Keratinocyte (primary cell): ENCODE measurements around the gene TMPRSS2. TPM values are rescaled to one million over a fixed set of nuclear protein-coding genes. Genes with fewer than 3 reads are reported as not detected.

Experiments
- DNase-seq: peaks from one replicate; pipeline ENCODE4 v3.0.0-alpha.2; 2011; ENCODE audit warnings: low read depth, missing footprints, low spot score
- FAIRE-seq: peaks from 2 replicates; lab custom pipeline; 2011; peaks lifted over from hg19 to GRCh38; lab: Jason Lieb, UNC
- H2AFZ ChIP-seq: 2 replicates; pipeline ENCODE4 v1.6.0; 2012; ENCODE audit warnings: low read length, control low read depth, inconsistent platforms; ENCODE audit not compliant: control insufficient read depth
- H3K27ac ChIP-seq: 2 replicates; pipeline ENCODE4 v1.5.1; 2011; ENCODE audit warnings: low read length; ENCODE audit not compliant: control insufficient read depth, insufficient read depth
- H3K27me3 ChIP-seq: 3 replicates; pipeline ENCODE4 v1.6.0; 2011; ENCODE audit warnings: low read length; ENCODE audit not compliant: control insufficient read depth, insufficient read depth; ENCODE audit errors: extremely low read depth
- H3K36me3 ChIP-seq, 2 experiments: 2 replicates in 1 of 2; 3 replicates in 1 of 2; pipeline ENCODE4 v1.5.1; 2011; ENCODE audit warnings: low read length in 2 of 2, mild to moderate bottlenecking in 1 of 2; ENCODE audit not compliant: control insufficient read depth in 2 of 2, insufficient read depth in 2 of 2; ENCODE audit errors: extremely low read depth in 1 of 2
- H3K4me1 ChIP-seq: 3 replicates; pipeline ENCODE4 v1.5.1; 2011; ENCODE audit warnings: low read length; ENCODE audit not compliant: control insufficient read depth, insufficient read depth; ENCODE audit errors: extremely low read depth
- H3K4me2 ChIP-seq: 3 replicates; pipeline ENCODE4 v1.6.0; 2011; ENCODE audit warnings: low read depth, low read length; ENCODE audit not compliant: control insufficient read depth, insufficient read depth; ENCODE audit errors: extremely low read depth
- H3K4me3 ChIP-seq, 3 experiments: fragments of 200-600 bp in 1 of 3; sonication (generic) in 1 of 3; 2 replicates in 2 of 3; 3 replicates in 1 of 3; pipeline ENCODE4 v1.5.1; 2011 to 2016; ENCODE audit warnings: low read length in 3 of 3, mild to moderate bottlenecking in 3 of 3, control low read depth in 2 of 3, inconsistent platforms in 1 of 3, low read depth in 1 of 3, mixed read lengths in 1 of 3, mixed run types in 1 of 3, moderate library complexity in 1 of 3; ENCODE audit not compliant: control insufficient read depth in 2 of 3, insufficient read depth in 2 of 3; ENCODE audit errors: extremely low read depth in 1 of 3
- H3K79me2 ChIP-seq: 2 replicates; pipeline ENCODE4 v1.6.0; 2012; ENCODE audit warnings: low read length; ENCODE audit not compliant: control insufficient read depth, insufficient read depth
- H3K9ac ChIP-seq: 3 replicates; pipeline ENCODE4 v1.6.0; 2011; ENCODE audit warnings: low read length; ENCODE audit not compliant: control insufficient read depth, insufficient read depth; ENCODE audit errors: extremely low read depth
- H3K9me1 ChIP-seq: 3 replicates; pipeline ENCODE4 v1.6.0; 2011; ENCODE audit warnings: low read length; ENCODE audit not compliant: control insufficient read depth, insufficient read depth; ENCODE audit errors: extremely low read depth
- H3K9me3 ChIP-seq: 2 replicates; pipeline ENCODE4 v1.5.1; 2012; ENCODE audit warnings: low read depth, low read length; ENCODE audit not compliant: control insufficient read depth
- H4K20me1 ChIP-seq: 3 replicates; pipeline ENCODE4 v1.6.0; 2011; ENCODE audit warnings: low read length; ENCODE audit not compliant: control insufficient read depth, insufficient read depth; ENCODE audit errors: extremely low read depth
- EZH2 ChIP-seq: IDR thresholded peaks from one replicate; pipeline ENCODE4 v1.6.1; 2012; ENCODE audit warnings: inconsistent platforms, mild to moderate bottlenecking, low read length, moderate library complexity
- dilution Hi-C: fragments of 300-500 bp; cut with MboI; formaldehyde crosslinking; loops from one replicate; pipeline ENCODE4 v1.7.0; 2020; ENCODE audit warnings: low sequenced_read_pairs; ENCODE audit not compliant: extremely low pct_ligation_motif_present
- polyA plus RNA-seq, 5 experiments: library from polyadenylated mRNA; depleted of rRNA in 3 of 5; stranded (reverse) in 3 of 5; stranded (forward) in 1 of 5; unstranded in 1 of 5; fragments of >200 nt; gene quantifications; 1 replicate in 1 of 5; 2 replicates in 3 of 5; 3 replicates in 1 of 5; pipeline versions ENCODE4 v1.2.1 to v1.2.3, GENCODE V29; 2011 to 2012; ENCODE audit warnings: missing spikeins in 2 of 5, low read depth in 1 of 5, low replicate concordance in 1 of 5
- TF ChIP-seq, protein P1 (sequence below), 3 experiments: IDR thresholded peaks in 1 of 3; conservative IDR thresholded peaks in 1 of 3; optimal IDR thresholded peaks in 1 of 3; 2 replicates in 2 of 3; 3 replicates in 1 of 3; pipeline versions ENCODE3 to v1.5.1; 2011; ENCODE audit warnings: low read length in 3 of 3, mild to moderate bottlenecking in 3 of 3, moderate library complexity in 2 of 3, control low read depth in 1 of 3, inconsistent platforms in 1 of 3; ENCODE audit not compliant: insufficient read depth in 2 of 3; ENCODE audit errors: extremely low read depth in 1 of 3

TMPRSS2 gene
- polyA plus RNA-seq, 1 donor (not counting 4 experiments of a cell fraction or from before 2014, with no cell fraction given), result not detected

DNA sequence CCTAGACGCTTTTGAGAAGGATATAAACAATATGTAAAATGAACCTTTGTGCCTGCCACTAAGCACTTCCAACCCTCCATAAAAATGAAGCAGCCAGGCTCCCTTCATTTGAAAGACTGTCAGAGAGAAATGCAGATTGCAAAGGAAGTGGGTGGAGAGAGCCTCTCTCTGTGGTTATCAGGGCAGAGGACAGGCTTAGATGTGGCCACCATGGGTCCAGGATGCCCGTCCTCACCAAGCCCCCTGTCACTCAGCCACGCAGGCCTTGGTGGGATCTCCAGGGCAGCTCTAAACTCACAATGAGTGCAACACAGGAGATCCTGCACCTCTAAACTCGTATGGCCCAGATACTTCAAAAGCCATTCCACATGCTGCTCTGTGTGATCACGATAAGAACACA, 37.9 kb downstream of the TMPRSS2 start:
- H3K79me2 ChIP-seq, result no peaks in the 10 kb centered on the region
- no peak for TF ChIP-seq EZH2
- TF ChIP-seq, protein P1, sequence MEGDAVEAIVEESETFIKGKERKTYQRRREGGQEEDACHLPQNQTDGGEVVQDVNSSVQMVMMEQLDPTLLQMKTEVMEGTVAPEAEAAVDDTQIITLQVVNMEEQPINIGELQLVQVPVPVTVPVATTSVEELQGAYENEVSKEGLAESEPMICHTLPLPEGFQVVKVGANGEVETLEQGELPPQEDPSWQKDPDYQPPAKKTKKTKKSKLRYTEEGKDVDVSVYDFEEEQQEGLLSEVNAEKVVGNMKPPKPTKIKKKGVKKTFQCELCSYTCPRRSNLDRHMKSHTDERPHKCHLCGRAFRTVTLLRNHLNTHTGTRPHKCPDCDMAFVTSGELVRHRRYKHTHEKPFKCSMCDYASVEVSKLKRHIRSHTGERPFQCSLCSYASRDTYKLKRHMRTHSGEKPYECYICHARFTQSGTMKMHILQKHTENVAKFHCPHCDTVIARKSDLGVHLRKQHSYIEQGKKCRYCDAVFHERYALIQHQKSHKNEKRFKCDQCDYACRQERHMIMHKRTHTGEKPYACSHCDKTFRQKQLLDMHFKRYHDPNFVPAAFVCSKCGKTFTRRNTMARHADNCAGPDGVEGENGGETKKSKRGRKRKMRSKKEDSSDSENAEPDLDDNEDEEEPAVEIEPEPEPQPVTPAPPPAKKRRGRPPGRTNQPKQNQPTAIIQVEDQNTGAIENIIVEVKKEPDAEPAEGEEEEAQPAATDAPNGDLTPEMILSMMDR (optimal IDR thresholded peaks at IDR 0.05 in 1 of 3, IDR thresholded peaks at IDR 0.05 in 1 of 3, conservative IDR thresholded peaks at IDR 0.05 in 1 of 3; ENCODE audit: extremely low read depth in 1 of 3, insufficient read depth in 2 of 3, low read length in 3 of 3), result no peak

DNA sequence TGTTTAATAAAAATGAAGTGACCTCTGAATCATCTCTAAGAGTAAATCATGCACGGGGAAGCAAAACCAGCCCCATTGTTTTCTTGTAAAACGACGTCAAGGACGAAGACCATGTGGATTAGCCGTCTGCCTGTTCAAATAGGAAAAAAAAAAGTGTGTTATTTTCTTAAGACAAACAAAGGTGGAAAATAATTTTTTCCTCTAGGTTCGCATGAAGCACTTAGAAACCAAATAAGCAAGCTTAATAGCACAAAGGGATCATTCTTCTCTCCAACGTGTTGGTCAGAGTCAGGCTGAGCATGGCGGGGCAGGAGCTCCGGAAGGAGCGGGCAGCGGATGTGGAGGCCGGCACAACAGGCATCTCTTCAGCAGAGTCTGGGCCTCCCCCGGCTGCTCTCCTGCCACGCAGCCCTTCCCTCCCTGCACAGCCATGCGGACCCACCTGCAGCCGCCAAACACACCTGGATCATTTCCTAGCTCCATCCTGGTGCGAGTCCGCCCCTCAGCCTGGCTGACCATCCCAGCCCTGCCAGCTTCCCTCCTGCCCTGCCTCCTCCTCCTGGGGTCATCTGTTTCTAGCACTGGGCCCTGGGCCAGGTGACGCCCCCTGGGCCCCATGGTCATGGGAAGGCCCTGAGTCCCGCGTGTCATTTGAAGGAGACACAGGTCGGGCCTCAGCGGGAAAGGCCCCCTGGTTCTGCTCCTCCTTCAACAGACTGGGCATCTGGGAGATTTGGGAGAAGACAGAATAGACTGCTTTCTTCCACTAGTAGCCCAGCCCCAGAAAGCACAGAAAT, 41.7 kb downstream of the TMPRSS2 start:
- Histone ChIP-seq H3K27ac (no peak overlapping the region), H3K27me3 (peaks cover 26% of the 10 kb centered on the region), H2AFZ (no peak overlapping the region), H3K9me1 (no peaks in the 10 kb centered on the region), H3K4me1 (peaks cover 5% of the 10 kb centered on the region), H3K36me3 (no peaks in the 10 kb centered on the region), H3K9me3 (no peaks in the 10 kb centered on the region), H4K20me1 (no peaks in the 10 kb centered on the region), H3K4me2 (no peak overlapping the region), H3K79me2 (no peaks in the 10 kb centered on the region), H3K4me3 (no peak overlapping the region), H3K9ac (no peak overlapping the region)
- FAIRE-seq, result no peak
- dilution Hi-C loops, result no loop called here
- TF ChIP-seq, protein P1 (optimal IDR thresholded peaks at IDR 0.05 in 1 of 3, IDR thresholded peaks at IDR 0.05 in 1 of 3, conservative IDR thresholded peaks at IDR 0.05 in 1 of 3; ENCODE audit: extremely low read depth in 1 of 3, insufficient read depth in 2 of 3, low read length in 3 of 3), result no peak
- TF ChIP-seq EZH2, result no peak
- no peak for DNase-seq

More for the DNA sequence above, 37.9 kb downstream of the TMPRSS2 start:
- Histone ChIP-seq H3K9me1 (no peaks in the 10 kb centered on the region), H3K4me2 (no peak overlapping the region), H3K36me3 (no peaks in the 10 kb centered on the region), H3K9ac (no peak overlapping the region), H3K27ac (no peak overlapping the region), H3K4me3 (no peak overlapping the region), H3K4me1 (peaks cover 5% of the 10 kb centered on the region), H3K9me3 (no peaks in the 10 kb centered on the region), H4K20me1 (no peaks in the 10 kb centered on the region), H3K27me3 (peaks cover 26% of the 10 kb centered on the region), H2AFZ (no peak overlapping the region)
- FAIRE-seq (no peak), DNase-seq (no peak)
- dilution Hi-C loops, result no loop called here
